ENCODE data around the gene IST1.

- TF ChIP-seq, protein P1, sequence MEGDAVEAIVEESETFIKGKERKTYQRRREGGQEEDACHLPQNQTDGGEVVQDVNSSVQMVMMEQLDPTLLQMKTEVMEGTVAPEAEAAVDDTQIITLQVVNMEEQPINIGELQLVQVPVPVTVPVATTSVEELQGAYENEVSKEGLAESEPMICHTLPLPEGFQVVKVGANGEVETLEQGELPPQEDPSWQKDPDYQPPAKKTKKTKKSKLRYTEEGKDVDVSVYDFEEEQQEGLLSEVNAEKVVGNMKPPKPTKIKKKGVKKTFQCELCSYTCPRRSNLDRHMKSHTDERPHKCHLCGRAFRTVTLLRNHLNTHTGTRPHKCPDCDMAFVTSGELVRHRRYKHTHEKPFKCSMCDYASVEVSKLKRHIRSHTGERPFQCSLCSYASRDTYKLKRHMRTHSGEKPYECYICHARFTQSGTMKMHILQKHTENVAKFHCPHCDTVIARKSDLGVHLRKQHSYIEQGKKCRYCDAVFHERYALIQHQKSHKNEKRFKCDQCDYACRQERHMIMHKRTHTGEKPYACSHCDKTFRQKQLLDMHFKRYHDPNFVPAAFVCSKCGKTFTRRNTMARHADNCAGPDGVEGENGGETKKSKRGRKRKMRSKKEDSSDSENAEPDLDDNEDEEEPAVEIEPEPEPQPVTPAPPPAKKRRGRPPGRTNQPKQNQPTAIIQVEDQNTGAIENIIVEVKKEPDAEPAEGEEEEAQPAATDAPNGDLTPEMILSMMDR (conservative IDR thresholded peaks at IDR 0.05 in 1 of 2, IDR thresholded peaks at IDR 0.05 in 1 of 2; ENCODE audit: low read depth in 1 of 2, low read length in 2 of 2), result no peak
- no peak for TF ChIP-seq EZH2 (IDR thresholded peaks at IDR 0.05; ENCODE audit: low read length, missing control alignments)
These were observed 49.5 kb upstream of the IST1 start, which contains the start of gene ATXN1L for GRCh38 chr16:71845639-71846430.

All from fibroblast of lung (primary cell).